CD4-positive, alpha-beta T cell treated with Interleukin-4 for 4 hours (primary cell): ENCODE measurements around the gene PCDHGB3.

Experiments
- DNase-seq: peaks from one replicate; pipeline ENCODE4 v3.0.0-alpha.2; 2020

PCDHGB3 gene

DNA sequence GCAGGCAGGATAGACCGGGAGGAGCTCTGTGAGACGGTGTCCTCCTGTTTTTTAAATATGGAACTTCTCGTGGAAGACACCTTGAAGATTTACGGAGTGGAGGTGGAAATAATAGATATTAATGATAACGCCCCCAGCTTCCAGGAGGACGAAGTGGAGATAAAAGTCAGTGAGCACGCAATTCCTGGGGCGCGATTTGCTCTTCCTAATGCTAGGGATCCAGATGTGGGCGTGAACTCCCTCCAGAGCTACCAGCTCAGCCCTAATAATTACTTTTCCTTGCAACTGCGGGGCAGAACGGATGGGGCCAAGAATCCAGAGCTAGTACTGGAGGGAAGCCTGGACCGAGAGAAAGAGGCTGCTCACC, 51.4 kb downstream of the PCDHGB3 start:
- no peak for DNase-seq
